ENCODE results near the gene RAP1GAP2.

RAP1GAP2 gene

DNA sequence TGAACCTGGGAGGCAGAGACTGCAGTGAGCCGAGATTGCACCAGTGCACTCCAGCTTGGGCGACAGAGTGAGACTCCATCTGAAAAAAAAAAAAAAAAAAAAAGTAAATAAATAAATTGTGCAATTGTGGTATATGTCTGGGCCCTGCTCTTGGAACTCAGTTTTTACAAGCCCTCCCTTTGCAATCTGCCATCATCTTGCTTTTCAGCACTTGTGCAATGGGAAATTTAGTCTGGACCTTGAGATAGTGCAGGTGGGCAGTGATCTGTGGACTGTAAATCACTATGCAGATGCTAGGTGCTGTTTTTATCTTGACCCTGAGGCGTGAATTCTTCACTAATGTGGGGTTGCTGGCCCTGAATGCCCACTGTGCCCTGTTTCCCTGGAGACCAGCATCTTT lies 6.5 kb upstream of the RAP1GAP2 start:
- POLR2A ChIA-PET: interaction anchor here (1.0 kb wide), 1 partner anchor 250 kb away, joined by 8 read pairs; no protein-coding TSS in a partner anchor
- TF ChIP-seq SALL2 (tag by site-specific recombination; IDR thresholded peaks at IDR 0.05; ENCODE audit: borderline replicate concordance): no peak
- TF ChIP-seq ZNF426 (tag by site-specific recombination; IDR thresholded peaks at IDR 0.05): no peak
- TF ChIP-seq YY1 (tag by site-specific recombination; IDR thresholded peaks at IDR 0.05): no peak
- TF ChIP-seq MYNN (tag by site-specific recombination; IDR thresholded peaks at IDR 0.05; ENCODE audit: borderline replicate concordance): no peak
- TF ChIP-seq ZNF571 (tag by site-specific recombination; IDR thresholded peaks at IDR 0.05): no peak
- TF ChIP-seq, protein P1, sequence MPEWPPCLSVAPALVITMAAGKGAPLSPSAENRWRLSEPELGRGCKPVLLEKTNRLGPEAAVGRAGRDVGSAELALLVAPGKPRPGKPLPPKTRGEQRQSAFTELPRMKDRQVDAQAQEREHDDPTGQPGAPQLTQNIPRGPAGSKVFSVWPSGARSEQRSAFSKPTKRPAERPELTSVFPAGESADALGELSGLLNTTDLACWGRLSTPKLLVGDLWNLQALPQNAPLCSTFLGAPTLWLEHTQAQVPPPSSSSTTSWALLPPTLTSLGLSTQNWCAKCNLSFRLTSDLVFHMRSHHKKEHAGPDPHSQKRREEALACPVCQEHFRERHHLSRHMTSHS (tag by site-specific recombination; IDR thresholded peaks at IDR 0.05): no peak
- no peak for TF ChIP-seq ZNF561 (tag by site-specific recombination; IDR thresholded peaks at IDR 0.05; ENCODE audit: borderline replicate concordance)
- TF ChIP-seq, protein P2, sequence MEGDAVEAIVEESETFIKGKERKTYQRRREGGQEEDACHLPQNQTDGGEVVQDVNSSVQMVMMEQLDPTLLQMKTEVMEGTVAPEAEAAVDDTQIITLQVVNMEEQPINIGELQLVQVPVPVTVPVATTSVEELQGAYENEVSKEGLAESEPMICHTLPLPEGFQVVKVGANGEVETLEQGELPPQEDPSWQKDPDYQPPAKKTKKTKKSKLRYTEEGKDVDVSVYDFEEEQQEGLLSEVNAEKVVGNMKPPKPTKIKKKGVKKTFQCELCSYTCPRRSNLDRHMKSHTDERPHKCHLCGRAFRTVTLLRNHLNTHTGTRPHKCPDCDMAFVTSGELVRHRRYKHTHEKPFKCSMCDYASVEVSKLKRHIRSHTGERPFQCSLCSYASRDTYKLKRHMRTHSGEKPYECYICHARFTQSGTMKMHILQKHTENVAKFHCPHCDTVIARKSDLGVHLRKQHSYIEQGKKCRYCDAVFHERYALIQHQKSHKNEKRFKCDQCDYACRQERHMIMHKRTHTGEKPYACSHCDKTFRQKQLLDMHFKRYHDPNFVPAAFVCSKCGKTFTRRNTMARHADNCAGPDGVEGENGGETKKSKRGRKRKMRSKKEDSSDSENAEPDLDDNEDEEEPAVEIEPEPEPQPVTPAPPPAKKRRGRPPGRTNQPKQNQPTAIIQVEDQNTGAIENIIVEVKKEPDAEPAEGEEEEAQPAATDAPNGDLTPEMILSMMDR (tag by site-specific recombination; IDR thresholded peaks at IDR 0.05): no peak
- TF ChIP-seq, protein P3, sequence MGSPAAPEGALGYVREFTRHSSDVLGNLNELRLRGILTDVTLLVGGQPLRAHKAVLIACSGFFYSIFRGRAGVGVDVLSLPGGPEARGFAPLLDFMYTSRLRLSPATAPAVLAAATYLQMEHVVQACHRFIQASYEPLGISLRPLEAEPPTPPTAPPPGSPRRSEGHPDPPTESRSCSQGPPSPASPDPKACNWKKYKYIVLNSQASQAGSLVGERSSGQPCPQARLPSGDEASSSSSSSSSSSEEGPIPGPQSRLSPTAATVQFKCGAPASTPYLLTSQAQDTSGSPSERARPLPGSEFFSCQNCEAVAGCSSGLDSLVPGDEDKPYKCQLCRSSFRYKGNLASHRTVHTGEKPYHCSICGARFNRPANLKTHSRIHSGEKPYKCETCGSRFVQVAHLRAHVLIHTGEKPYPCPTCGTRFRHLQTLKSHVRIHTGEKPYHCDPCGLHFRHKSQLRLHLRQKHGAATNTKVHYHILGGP (tag by site-specific recombination; IDR thresholded peaks at IDR 0.05): no peak
- no peak for TF ChIP-seq ZNF416 (tag by site-specific recombination; IDR thresholded peaks at IDR 0.05)
- TF ChIP-seq, protein P4, sequence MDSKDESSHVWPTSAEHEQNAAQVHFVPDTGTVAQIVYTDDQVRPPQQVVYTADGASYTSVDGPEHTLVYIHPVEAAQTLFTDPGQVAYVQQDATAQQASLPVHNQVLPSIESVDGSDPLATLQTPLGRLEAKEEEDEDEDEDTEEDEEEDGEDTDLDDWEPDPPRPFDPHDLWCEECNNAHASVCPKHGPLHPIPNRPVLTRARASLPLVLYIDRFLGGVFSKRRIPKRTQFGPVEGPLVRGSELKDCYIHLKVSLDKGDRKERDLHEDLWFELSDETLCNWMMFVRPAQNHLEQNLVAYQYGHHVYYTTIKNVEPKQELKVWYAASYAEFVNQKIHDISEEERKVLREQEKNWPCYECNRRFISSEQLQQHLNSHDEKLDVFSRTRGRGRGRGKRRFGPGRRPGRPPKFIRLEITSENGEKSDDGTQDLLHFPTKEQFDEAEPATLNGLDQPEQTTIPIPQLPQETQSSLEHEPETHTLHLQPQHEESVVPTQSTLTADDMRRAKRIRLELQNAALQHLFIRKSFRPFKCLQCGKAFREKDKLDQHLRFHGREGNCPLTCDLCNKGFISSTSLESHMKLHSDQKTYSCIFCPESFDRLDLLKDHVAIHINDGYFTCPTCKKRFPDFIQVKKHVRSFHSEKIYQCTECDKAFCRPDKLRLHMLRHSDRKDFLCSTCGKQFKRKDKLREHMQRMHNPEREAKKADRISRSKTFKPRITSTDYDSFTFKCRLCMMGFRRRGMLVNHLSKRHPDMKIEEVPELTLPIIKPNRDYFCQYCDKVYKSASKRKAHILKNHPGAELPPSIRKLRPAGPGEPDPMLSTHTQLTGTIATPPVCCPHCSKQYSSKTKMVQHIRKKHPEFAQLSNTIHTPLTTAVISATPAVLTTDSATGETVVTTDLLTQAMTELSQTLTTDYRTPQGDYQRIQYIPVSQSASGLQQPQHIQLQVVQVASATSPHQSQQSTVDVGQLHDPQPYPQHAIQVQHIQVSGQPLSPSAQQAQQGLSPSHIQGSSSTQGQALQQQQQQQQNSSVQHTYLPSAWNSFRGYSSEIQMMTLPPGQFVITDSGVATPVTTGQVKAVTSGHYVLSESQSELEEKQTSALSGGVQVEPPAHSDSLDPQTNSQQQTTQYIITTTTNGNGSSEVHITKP (tag by site-specific recombination; IDR thresholded peaks at IDR 0.05): no peak
- no peak for TF ChIP-seq ZNF404 (tag by site-specific recombination; IDR thresholded peaks at IDR 0.05)
- TF ChIP-seq, protein P5, sequence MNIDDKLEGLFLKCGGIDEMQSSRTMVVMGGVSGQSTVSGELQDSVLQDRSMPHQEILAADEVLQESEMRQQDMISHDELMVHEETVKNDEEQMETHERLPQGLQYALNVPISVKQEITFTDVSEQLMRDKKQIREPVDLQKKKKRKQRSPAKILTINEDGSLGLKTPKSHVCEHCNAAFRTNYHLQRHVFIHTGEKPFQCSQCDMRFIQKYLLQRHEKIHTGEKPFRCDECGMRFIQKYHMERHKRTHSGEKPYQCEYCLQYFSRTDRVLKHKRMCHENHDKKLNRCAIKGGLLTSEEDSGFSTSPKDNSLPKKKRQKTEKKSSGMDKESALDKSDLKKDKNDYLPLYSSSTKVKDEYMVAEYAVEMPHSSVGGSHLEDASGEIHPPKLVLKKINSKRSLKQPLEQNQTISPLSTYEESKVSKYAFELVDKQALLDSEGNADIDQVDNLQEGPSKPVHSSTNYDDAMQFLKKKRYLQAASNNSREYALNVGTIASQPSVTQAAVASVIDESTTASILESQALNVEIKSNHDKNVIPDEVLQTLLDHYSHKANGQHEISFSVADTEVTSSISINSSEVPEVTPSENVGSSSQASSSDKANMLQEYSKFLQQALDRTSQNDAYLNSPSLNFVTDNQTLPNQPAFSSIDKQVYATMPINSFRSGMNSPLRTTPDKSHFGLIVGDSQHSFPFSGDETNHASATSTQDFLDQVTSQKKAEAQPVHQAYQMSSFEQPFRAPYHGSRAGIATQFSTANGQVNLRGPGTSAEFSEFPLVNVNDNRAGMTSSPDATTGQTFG (tag by site-specific recombination; IDR thresholded peaks at IDR 0.05; ENCODE audit: borderline replicate concordance): no peak
- TF ChIP-seq GFI1B (tag by site-specific recombination; IDR thresholded peaks at IDR 0.05): no peak
- TF ChIP-seq, protein P6, sequence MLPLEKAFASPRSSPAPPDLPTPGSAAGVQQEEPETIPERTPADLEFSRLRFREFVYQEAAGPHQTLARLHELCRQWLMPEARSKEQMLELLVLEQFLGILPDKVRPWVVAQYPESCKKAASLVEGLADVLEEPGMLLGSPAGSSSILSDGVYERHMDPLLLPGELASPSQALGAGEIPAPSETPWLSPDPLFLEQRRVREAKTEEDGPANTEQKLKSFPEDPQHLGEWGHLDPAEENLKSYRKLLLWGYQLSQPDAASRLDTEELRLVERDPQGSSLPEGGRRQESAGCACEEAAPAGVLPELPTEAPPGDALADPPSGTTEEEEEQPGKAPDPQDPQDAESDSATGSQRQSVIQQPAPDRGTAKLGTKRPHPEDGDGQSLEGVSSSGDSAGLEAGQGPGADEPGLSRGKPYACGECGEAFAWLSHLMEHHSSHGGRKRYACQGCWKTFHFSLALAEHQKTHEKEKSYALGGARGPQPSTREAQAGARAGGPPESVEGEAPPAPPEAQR (tag by site-specific recombination; IDR thresholded peaks at IDR 0.05): no peak
- TF ChIP-seq, protein P7, sequence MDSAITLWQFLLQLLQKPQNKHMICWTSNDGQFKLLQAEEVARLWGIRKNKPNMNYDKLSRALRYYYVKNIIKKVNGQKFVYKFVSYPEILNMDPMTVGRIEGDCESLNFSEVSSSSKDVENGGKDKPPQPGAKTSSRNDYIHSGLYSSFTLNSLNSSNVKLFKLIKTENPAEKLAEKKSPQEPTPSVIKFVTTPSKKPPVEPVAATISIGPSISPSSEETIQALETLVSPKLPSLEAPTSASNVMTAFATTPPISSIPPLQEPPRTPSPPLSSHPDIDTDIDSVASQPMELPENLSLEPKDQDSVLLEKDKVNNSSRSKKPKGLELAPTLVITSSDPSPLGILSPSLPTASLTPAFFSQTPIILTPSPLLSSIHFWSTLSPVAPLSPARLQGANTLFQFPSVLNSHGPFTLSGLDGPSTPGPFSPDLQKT (IDR thresholded peaks at IDR 0.05; ENCODE audit: borderline replicate concordance, low read depth, low read length): no peak
- no peak for TF ChIP-seq PRDM1 (tag by site-specific recombination; IDR thresholded peaks at IDR 0.05)
- TF ChIP-seq ZNF791 (tag by site-specific recombination; IDR thresholded peaks at IDR 0.05): no peak
- no peak for TF ChIP-seq ZNF302 (tag by site-specific recombination; IDR thresholded peaks at IDR 0.05; ENCODE audit: low read depth)
- no peak for TF ChIP-seq ZBTB21 (tag by site-specific recombination; IDR thresholded peaks at IDR 0.05)
- no peak overlapping the region for H3K27ac ChIP-seq (ENCODE audit: extremely low read depth, low read depth, low read length)
- CTCF ChIA-PET: interaction anchor here (0.7 to 0.9 kb wide), 3 partner anchors 12 to 371 kb away, joined by 3 to 4 read pairs (median 3); no protein-coding TSS in a partner anchor
- no peaks in the 10 kb centered on the region for H3K36me3 ChIP-seq (ENCODE audit: control insufficient read depth in 2 of 2, insufficient read depth in 1 of 2, low read length in 2 of 2)
- H3K4me3 ChIP-seq (ENCODE audit: low read depth, low read length): no peak overlapping the region
- no peaks in the 10 kb centered on the region for H3K9me3 ChIP-seq (ENCODE audit: control insufficient read depth, insufficient read depth, low read depth, low read length)
- H3K4me1 ChIP-seq (ENCODE audit: control insufficient read depth, insufficient read depth, low read length): no peaks in the 10 kb centered on the region
